Measurements from ENCODE around the gene AURKA.

Gene AURKA

DNA sequence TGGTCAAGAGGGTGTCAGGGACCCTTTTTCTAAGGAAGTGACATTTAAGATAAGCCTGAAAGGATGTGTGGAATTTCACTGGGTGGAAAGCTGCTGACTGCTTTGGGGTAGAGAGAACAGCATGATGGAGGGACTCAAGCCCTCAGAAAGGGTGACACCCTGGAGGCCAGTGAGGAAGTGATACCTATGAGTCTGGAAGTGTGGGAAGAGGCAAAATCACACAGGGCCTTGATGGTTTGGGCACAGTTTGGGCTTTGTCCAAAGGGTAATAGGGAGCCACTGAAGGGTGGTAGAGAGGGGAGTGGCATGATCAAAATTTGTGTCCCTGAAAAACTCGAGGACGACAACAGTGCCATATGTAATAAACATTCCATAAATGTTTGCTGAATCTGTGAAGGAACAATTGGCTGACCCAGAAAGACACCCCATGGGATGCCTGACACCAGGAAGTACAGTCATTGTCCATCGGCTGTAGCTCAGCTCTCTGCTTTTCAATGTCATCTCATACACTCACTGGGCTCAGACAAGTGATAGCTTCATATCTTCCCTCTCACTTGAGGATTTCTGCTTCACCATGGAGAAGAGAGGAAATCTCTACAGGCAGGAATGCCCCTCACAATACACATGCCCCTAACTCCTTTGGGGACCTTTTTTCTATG, 41.3 kb upstream of the AURKA start:
- TF ChIP-seq, protein P1, sequence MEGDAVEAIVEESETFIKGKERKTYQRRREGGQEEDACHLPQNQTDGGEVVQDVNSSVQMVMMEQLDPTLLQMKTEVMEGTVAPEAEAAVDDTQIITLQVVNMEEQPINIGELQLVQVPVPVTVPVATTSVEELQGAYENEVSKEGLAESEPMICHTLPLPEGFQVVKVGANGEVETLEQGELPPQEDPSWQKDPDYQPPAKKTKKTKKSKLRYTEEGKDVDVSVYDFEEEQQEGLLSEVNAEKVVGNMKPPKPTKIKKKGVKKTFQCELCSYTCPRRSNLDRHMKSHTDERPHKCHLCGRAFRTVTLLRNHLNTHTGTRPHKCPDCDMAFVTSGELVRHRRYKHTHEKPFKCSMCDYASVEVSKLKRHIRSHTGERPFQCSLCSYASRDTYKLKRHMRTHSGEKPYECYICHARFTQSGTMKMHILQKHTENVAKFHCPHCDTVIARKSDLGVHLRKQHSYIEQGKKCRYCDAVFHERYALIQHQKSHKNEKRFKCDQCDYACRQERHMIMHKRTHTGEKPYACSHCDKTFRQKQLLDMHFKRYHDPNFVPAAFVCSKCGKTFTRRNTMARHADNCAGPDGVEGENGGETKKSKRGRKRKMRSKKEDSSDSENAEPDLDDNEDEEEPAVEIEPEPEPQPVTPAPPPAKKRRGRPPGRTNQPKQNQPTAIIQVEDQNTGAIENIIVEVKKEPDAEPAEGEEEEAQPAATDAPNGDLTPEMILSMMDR (IDR thresholded peaks at IDR 0.05; ENCODE audit: low read depth, low read length): no peak
- DNase-seq (ENCODE audit: extremely low read depth, low read depth): no peak

DNA sequence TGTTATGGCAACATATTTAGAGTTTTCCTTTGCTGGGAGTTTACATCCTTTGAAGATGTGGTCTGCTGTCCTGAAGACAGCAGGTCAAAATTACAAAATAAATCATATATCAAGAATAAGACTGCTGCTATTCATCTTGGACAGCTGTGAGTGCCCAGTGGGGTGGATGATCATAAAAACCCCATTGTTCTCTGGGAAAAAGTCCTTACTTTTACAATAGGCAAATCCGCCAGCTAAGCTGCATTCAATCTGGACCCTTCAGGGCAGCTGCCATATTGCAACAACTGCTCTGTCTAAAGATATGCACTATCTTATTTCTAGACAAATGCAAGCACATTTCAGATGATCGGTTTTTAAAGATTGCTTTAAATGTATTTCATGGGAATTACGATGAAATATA, 39.5 kb upstream of the AURKA start:
- TF ChIP-seq, protein P1 (IDR thresholded peaks at IDR 0.05; ENCODE audit: low read depth, low read length): no peak
- DNase-seq (ENCODE audit: extremely low read depth, low read depth): no peak

DNA sequence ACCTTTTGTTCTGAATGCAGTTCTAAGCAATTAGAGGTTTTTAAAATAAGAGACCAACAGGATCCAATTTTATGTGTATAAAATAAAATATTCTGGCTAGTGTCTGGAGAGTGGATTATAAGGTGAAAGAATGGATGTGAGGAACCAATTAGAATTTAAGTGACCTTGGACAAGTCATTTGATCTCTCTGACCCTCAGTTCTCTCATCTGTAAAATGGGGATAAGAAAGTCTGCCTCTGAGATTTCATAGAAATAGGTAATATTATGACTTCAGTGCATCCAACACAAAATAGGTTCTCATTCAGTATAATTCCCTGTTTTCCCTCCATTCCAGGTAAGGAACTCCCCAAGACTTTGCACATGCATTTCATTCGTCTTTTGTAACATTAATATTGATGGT, 38.9 kb upstream of the AURKA start:
- TF ChIP-seq, protein P1 (IDR thresholded peaks at IDR 0.05; ENCODE audit: low read depth, low read length): no peak
- no peak for DNase-seq (ENCODE audit: extremely low read depth, low read depth)

DNA sequence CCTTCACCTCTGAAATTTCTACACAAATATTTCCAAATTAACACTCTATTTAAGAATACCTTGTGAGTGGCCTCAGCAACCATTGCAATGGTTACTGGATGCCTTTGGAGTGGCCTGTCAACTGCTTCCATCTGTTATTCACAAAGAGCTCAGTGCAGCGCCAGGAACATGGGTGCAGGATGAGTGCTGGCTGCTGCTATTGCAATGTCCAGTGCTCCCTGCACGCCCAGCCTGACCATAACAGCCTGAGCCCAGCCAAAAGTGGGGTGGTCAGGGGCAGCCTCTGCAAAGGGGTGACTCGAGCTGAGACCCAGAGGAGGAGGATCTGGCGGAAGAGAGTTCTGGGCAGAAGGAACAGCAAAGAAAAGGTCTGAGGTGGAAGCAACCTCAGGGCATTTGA, 38.4 kb upstream of the AURKA start:
- no peak for DNase-seq (ENCODE audit: extremely low read depth, low read depth)
- TF ChIP-seq, protein P1 (IDR thresholded peaks at IDR 0.05; ENCODE audit: low read depth, low read length): no peak

DNA sequence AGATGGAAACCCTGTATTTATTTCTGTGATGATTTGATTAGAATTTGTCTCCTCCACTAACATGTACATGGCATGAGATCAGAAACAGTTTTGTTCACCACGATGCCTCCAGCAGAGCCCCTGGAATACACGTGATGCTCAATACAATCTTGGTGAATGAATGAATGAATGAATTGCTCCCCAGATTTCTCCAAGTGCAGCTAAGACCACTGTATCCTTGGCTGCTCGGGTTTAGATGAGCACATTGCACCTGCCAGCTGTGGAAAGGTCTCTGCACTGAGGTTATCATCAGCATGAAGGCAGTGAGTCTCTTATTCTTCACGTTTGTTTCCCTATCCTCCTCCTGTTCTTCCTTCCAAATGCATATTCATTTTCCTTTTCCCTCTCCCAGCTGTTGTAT, 37.9 kb upstream of the AURKA start:
- no peak for DNase-seq (ENCODE audit: extremely low read depth, low read depth)
- TF ChIP-seq, protein P1 (IDR thresholded peaks at IDR 0.05; ENCODE audit: low read depth, low read length): no peak

DNA sequence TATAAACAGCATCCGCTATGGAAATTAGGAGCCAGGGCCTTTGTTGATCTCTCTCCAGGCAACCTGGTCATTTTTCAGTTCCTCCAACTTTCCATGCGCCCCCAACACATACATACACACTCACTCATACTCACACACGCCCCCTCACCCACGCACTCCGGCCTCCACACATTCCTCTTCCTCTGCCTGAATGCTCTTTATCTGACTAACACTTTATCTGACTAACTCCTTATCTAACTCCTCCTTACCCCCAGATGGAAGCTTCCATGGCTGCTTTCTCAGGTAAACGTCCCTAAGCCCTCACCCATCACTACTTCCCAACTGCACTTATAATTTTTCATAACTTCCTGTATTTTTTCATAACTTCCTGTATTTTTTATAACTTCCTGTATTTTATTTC, 37.5 kb upstream of the AURKA start:
- TF ChIP-seq, protein P1 (IDR thresholded peaks at IDR 0.05; ENCODE audit: low read depth, low read length): no peak
- no peak for DNase-seq (ENCODE audit: extremely low read depth, low read depth)

DNA sequence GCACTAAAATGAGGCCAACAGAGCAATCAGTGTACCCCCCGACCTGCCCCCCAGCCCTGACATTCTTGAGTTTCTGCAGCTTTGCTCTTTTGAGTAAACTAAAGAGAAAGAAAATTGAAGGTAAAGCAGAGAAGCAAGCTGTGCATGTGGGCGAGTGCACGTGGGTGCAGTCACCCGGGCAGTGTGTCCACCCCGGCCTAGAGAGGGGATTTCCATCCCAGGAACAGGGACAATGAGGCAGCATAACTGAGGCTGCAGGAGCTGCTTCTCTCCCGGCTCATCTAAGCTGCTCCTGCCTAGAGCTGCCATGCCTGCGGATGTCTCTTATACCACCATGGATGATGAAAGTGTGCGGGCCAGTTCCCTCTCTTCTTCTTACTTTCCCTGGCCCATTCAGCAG, 36.9 kb upstream of the AURKA start:
- TF ChIP-seq, protein P1 (IDR thresholded peaks at IDR 0.05; ENCODE audit: low read depth, low read length): no peak
- DNase-seq (ENCODE audit: extremely low read depth, low read depth): no peak

Measured in AG09319 (cell line).